Activated T-cell treated with anti-CD3 and anti-CD28 coated beads for 1 hour (primary cell): Measurements from ENCODE around the gene PIK3IP1.
"Not testable (repeated sequence)": the region's sequence is repeated elsewhere in the genome, so short reads cannot be mapped to it uniquely, and the experiment has no call there.

Experiments used
- DNase-seq: peaks from one replicate; pipeline ENCODE4 v3.0.0-alpha.2; 2020; ENCODE audit warnings: low read depth

The PIK3IP1 gene, protein sequence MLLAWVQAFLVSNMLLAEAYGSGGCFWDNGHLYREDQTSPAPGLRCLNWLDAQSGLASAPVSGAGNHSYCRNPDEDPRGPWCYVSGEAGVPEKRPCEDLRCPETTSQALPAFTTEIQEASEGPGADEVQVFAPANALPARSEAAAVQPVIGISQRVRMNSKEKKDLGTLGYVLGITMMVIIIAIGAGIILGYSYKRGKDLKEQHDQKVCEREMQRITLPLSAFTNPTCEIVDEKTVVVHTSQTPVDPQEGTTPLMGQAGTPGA

DNA sequence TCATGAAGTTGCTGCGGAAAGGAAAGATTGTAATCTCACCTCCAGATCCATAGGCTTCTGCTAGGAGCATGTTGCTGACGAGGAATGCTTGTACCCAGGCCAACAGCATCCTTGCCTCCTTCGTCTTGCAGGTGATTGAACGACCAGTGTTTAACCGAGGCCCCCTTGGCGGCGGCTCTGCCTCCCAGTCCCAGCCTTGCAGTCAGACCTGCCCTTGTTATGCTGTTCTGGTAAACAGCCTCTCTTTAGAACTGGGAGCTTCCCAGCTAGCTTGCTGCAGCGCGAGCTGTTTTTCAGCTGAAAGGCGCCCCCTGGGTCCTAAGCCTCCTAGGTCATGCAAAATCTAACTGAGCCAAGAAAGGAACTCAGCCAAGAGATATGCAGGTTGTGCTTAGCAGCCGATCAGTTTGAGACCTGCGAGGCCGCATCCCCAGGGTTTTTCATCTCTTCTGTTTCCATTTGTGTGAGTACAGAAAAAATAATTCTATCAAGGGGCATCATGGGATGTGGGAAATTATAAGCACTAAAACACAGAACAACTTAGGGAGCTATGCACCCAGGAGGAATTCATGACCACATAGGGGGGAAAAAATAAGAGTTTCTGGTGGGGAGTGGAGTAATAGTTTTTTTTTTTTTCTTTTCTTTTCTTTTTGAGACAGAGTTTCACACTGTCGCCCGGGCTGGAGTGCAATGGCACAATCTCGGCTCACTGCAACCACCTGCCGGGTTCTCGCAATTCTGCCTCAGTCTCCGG lies at the start of gene PIK3IP1:
PIK3IP1 (minus strand) TSS at position 253 of the 754 bp plus-strand sequence; CDS start at position 109, 144 bp downstream.
- peak; percentile 77 for DNase-seq

DNA sequence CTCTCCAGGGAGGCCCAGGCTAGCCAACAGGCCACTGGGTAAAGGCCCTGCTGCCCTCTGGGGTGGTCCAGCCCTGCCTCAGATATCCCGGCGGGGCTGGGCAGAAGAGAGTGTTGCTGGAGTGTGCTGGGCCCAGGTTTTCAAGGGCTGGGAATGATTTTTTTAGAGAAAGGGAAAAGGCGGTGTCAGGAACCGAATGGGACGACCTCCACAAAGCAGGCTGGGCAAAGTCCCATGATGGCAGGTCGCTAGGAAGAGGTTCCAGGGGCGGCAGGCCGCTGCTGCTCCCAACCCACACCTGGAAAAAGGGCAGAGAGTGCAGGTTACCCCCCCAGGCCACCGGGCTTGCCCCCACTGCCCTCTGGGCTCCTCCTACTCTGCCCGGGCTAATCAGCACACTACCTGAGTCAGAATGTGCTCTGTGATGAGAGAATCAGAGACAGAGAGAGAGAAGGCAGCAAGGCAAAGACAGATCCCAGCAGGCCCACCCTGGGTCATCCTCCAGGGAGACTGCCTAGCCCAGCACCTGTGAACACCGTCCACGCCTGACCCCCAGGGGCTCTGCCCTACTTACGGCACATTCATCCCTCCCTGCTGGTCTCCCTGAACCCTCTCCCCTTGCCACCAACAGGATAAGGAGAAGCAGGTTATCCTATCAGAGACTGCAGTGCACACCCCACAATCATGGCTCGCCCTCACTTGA lies 49.2 kb upstream of the PIK3IP1 start:
- no peak for DNase-seq

DNA sequence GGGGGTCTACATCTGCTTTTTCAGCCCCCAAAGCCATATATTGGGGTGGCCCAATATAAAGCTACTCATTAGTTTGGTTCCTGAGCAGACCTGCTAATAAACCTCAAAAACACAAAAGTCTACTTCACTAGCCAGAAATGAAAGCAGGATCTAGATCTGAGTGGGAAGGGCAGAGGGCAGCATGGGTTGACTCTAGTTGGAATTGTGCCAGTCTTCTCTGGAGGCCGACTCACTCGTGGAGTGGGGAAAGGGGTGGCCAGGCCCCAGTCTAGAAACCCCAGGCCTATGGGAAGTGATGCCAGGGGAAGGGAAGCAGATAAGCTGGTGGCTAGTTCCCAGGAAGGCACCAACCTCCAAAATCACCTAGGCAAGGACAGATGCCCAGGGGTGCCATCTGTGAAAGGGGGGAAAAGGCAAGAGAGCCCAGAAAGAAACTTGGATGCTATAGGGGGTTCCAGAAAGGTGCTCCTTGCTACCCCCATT lies 48.5 kb upstream of the PIK3IP1 start:
- DNase-seq: no peak

DNA sequence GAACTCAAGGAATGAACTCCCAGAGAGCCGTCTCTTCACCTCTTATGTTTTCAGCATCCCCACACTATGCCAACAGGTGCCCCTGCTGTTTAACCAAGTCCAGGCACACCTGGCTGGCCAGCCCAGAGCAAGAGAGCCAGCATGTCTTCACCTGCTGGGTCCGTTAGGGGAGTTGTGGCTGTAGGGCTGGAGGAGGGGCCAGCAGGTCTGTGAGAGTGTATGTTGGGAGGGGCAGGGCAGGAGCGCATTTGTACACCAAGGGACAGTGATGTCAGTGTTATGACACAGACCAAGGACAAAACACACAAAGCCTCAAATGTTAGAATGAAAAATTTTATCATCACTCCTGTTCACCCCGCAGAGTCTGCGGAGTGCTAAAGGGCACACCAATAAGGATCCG lies 48.1 kb upstream of the PIK3IP1 start:
- DNase-seq: no peak

DNA sequence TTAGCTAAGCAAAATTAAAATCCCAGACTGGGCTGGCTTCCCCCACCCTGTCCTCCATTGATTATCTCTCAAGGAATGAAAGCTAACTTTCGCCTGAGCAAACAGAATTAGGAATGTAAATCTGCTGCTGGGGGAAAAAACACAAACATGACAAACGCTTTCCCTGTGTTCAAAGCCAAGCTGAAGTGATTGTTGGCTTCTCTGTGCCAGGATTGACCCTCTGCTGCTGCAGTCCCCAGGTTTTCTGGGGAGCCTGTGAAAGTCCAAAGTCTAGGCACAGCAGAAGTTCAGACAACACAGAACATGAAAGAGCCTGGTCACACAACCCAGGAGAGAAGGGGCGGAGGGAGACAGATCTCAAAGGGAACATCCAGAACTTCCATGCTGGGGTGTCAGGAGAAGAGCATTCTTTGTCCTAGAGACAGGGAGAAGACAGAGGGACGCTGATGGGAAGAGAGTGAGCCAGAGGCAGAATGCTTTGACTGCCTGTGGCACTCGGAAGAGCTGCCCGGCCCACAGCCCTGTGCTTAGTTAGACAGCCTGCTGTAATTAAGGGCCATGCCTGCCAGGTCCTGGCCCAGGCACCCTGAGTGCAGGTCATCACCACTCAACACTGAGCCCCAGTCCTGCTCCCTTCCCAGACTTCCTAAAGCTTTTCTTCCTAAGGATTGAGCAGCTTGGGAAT lies 47.0 kb upstream of the PIK3IP1 start:
- DNase-seq: no peak

DNA sequence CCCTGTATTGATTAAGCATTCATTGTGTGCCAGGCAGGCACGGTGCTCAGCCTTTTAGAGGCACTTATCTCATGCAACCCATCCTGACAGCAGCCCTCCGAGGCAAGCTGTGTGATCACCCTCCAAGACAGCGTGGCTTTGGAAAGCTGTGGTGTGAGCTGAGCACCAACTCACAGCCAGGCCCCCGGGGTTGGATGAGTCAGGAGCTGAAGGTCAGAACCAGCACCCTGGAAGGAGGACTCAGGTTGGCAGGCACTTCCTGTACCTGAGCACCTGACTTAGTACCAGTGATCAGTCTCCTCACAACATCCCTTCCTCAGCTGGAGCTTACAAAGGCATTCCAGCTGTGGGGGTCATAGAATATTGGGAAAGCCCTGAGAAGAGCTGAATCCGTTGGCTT lies 44.9 kb upstream of the PIK3IP1 start:
- no peak for DNase-seq

DNA sequence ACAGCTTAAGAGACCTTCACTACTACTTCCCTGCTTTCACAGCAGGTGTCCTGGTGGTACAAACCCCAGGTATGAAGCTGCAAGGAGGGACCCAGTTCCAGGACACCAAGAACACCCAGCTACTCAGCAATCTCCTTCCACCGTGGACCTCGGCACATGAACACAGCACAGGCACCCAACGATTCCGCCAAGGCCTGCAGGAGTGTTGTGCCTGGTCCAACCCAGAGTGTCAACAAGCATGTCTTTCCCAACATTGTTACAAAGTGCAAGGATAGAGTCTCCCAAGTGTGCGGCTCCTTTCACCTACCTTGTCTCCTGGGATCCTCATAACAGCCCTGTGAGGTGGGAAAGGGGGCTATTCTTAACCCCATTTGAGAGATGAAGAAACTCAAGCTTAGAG lies 42.0 kb upstream of the PIK3IP1 start:
- no peak for DNase-seq

DNA sequence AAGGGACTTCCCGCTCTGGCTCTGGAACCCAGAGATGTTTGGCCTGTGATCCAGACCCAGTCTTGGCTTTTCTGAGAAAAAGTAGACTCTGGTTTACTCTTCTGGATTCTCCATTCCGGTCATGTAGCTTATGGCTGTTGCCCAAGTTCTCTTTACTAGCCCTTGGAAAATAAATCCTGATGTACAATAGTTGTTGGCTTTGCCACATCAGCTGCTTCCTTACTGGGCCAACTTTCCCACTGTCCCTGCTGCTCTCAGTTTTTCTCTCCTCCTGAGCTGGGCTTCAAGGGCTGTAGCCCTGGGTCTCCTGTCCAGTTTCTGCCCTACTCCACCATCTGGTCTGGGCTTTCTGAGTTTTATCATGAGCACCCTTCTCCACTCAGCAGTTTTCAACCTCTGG lies 41.4 kb upstream of the PIK3IP1 start:
- DNase-seq: no peak

DNA sequence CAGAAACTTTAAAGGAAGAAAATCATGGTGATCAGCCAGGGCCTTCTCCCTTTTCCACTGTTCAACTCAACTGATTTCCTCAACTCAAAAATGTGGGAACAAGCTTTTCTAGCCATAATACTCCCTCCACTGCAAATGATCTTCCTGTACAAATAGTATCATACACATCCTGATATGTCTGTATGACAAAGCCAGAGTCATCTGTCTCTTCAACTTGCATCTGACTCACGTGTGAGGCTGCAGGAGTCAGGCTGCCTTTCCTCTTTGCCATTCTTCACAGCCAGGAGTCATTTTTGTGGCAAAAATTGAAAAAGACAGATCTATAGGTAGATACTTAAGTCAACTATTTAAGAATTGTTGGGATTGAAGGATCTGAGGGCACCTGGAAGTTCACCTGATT lies 40.6 kb upstream of the PIK3IP1 start:
- no peak for DNase-seq

DNA sequence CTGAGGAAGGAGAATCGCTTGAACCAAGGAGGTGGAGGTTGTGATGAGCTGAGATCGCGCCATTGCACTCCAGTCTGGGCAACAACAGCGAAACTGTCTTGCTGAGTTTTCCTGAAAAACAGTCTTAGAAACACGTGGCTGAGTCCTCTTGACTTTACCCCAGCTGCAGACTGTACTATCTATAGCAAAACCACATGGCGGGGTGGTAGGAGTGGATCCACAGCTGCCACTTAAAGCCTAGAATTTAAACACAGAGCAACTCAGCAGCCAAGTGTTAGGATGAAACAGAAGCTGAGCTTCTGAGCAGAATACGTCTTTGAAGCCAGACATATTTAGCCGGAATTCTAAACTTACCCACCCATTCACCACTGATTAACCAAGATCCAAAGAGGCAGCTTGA lies 39.7 kb upstream of the PIK3IP1 start:
- DNase-seq: no peak

DNA sequence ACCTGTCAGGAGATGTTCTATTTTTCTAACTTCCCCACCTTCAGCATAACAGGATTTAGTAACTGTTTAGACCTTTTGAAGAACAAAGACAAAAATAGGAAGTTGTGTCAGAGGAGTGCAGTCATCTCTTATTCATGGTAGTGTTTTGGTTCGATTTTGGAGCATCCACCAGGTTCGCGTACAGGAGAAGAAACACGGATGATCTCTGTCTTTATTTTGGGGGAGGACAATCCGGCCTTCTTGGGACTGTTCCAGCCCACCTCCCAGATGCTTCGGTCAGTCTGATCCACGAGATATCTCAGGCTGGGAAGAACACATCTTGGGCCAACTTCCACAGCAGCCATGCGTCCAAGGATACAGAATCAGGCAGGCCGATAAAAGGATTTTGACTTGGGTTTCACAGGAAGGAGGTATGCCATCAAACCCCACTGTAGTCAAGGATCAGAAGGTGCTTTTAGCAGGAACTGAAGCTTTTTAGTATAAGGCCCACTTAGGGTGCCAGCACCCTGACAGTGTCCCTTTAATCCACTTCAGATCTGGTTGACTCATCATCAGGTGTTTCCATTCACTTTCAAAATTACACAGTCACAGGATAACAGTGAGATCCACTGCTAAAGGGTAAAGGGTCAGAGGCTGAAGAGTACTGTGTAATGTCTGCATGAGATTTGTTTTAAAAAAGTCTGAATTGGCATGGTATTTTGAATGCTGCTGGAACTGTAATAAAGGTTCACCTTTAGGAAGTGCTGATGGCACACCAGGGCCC lies 37.3 kb upstream of the PIK3IP1 start:
- DNase-seq: no peak

DNA sequence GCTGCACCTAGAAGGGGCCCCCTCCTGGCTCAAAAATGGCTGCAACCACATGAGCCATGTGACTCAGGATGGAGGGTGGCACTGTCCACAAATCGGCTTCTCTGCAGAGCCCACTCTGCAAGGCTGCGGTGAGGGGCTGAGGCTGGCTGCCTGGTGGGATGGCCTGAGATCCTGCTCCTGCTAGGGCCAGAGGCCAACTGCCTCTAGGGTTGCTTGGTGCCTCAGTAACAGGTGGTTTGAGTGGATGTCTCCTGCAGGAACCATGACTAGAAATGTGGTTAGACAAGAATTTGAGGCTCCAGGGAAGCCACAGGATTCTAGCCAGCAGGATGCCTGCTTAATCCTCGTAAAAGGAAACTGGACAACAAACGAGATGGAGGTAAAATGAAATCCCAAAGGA lies 36.7 kb upstream of the PIK3IP1 start:
- no peak for DNase-seq

DNA sequence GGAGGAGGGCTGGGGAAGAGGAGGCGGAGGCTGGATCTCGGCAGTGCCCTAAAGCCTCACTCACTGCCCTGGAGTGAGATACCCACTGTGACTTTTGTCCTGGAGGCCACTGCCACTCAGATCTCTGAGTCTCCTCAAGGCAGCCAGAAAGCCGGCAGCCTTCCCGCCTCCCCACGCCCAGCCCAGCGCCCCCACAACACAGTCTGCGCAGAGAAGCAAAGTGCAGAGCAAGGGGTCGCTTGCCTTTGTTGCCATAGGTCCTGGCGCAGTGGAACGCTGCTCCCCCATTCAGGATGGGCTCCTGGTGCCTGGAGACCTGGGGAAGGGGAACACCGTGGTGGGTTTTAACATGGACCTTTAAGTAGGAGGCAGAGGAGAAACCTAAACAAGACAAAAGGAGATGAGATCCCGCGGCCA lies 36.3 kb upstream of the PIK3IP1 start:
- DNase-seq: no peak

DNA sequence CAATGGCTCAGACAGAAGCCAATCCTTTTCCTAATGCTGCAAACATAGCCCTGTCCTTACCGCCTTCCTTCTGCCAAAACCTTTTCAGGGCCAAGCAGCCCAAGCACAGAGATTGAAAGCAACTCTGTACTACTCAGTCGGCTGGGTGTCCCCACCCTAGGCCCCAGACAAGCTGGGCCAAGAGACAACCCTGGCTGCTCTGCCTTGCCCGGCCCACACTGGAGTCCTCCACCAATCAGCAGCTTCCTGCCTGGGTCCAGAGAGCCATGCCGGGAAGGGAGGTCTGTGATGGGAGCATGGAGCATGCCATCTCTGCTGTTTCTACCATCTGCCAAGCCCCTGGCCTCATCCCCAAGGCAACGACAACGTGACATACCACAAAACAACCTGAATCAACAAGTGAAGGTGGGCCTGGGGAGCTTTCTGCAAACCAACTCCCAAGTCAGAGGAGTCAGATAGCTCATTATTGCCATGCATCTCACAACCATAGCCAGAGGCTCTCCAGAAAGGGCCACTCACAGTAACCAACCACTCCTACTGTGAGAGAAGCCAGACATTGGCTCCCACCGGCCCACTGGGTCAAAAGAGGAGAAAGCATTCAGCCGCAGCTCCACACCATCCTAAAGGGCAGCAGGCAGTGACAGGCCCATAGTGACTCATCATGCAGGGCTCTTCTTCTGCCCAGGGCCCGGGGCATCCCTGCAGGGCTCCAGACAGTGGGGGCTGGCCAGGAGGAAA lies 35.7 kb upstream of the PIK3IP1 start:
- DNase-seq: no peak

DNA sequence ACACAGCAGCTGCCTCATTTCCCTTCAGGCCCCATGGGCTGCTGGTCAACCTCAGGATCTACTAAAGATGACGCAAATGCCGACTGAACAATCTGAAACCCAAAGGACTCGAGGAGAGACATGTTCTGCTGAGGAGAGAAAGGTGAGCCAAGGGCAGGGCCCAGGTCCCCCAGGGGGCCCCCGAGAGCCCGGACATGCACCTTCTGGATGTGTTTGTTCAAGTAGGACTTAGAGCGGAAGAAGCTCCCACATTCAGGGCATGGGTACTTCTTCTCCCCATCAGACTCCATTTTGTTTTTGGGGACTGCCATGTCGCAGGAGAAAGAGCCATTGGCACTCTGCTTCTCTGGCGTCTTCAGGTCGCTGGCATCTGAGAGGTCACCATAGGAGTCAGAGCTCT lies 34.6 kb upstream of the PIK3IP1 start:
- DNase-seq: no peak

DNA sequence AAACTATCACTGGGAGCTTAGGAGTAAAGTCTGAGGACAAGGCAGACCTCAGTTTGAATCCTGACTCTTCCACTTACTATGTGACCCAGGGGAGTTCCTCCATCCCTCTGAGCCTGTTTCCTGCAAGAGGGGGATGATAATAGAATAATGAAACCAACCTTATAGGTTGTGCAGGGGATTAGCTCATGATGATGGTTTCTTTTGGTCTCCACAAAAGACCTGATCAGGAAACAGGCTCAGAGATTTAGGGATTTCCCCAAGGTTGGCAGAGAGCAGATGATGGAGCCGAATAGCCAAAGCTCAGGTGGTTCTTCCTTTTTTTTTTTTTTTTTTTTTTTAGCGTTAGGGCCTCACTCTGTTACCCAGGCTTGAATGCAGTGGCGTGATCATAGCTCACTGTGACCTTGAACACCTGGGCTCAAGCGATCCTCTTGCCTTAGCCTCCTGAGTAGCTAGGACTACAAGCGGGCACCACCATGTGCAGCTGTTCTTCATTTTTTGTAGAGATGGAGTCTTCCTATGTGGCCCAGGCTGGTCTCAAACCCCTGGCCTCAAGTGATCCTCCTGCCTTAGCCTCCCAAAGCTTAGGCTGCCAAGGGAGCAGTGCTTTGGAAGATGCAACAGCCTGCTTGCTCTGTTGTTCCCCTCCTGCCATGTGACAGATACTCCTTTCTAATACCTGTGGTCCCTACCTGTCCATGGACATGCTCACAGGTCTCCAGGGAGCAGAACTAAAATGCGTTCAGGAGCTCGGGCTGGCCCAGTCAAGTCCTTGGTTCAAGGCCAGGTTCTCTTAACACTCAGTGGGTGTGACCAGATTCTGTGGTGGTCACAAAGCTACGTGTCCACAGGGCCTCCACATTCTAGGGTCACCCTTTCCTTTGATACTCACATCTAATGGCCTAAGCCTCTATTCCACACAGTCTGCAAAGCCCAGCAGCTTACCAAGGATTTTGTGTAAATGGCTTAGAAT lies 31.6 kb upstream of the PIK3IP1 start:
- no peak for DNase-seq

DNA sequence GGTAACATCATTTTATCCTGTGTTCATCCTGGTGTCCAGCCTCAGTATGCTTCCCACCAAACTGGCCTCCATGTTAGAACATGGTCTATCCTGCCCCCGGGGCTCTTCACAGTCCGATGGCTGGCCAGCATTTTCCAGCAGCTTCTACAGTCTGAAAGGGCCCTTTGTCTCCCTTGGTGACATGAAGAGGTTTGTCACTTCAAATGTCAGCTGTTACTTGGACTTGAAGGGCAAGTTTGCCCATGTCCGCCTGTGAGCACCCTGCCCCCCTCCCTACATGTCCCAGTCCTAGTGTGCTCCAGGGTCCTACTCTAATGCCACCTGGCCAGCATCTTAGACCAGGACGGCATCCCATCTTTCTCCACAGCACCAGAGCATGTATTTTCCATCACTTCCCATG lies 29.1 kb upstream of the PIK3IP1 start:
- no peak for DNase-seq

DNA sequence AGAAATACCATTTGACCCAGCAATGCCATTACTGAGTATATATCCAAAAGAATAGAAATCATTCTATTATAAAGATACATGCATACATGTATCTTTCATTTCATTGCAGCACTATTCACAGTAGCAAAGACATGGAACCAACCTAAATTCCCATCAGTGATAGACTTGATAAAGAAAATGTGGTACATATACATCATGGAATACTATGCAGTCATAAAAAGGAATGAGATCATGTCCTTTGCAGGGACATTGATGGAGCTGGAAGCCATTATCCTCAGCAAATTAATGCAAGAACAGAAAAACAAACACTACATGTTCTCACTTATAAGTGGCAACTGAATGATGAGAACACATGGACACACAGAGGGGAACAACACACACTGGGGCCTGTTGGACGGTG lies 21.9 kb upstream of the PIK3IP1 start:
- not testable (repeated sequence) for DNase-seq

DNA sequence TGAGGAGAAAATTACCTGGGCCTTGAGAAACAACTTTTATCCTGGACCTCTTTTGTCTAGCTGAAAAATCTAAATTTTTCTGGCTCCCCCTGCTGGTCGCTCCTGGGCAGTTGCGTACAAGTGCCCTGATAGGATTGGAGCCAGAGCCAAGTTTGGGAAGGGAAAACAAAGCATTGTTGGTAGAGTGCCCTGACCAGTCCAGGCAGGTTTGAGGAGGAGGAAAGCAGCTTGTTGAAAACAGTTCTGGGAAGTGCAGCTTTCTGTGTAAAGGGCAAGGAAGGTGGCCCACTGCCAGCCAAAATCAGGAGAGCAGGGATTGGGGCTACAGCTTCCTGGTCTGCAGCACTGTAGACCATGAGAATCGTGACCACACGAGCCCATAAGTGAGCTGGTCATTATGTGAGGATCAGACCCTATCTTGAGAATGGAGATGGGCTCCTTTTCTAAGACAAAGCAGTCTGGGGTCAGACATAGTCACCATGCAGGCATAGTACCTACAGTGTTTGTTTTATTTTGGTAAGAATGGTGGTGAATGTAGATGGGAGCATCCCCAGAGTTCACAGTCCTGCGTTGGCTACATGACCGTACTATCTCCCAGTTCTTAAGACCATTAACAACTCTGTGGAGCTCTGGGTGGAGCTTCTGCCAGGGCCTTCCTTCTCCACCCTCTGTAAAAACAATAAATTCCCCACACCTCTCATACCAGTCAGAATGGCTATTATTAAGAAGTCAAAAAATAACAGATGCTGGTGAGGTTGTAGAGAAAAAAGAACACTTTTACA lies 21.3 kb upstream of the PIK3IP1 start:
- peak; percentile 64 for DNase-seq
